HFFc6 (cell line): ENCODE data around the gene DOCK11. TPM values are rescaled to one million over a fixed set of nuclear protein-coding genes. Genes with fewer than 3 reads are reported as not detected.

ENCODE experiments used
- DNase-seq: peaks from one replicate; pipeline ENCODE4 v3.0.0-alpha.2; 2018
- H3K27ac Mint-ChIP-seq: 2 replicates; pipeline ENCODE4 v1.8.0; 2020; ENCODE audit warnings: mild to moderate bottlenecking, mixed read lengths
- H3K27me3 Mint-ChIP-seq: 2 replicates; pipeline ENCODE4 v1.8.0; 2021; ENCODE audit warnings: mild to moderate bottlenecking, moderate library complexity, mixed read lengths; ENCODE audit not compliant: insufficient read depth
- H3K36me3 Mint-ChIP-seq: 2 replicates; pipeline ENCODE4 v1.8.0; 2021; ENCODE audit warnings: low read depth, mixed read lengths
- H3K4me1 Mint-ChIP-seq: 2 replicates; pipeline ENCODE4 v1.8.0; 2020; ENCODE audit warnings: low read depth, mixed read lengths
- H3K4me3 Mint-ChIP-seq: 2 replicates; pipeline ENCODE4 v1.8.0; 2020; ENCODE audit warnings: mild to moderate bottlenecking, moderate library complexity, mixed read lengths
- H3K9me3 Mint-ChIP-seq: 2 replicates; pipeline ENCODE4 v1.8.0; 2020; ENCODE audit warnings: mild to moderate bottlenecking, mixed read lengths
- CTCF ChIP-seq: fragments of 200-600 bp; sonication (generic); IDR thresholded peaks from 2 replicates; pipeline ENCODE4 v1.5.0; 2021; ENCODE audit warnings: antibody characterized with exemption, mild to moderate bottlenecking
- total RNA-seq, 6 experiments: library from RNA; stranded (reverse); fragmentation: NEBNext Ultra II Directional; extraction: Animal tissue kit (Norgen Biotek cat#: 25700); gene quantifications; 2 replicates in 1 of 6; 3 replicates in 5 of 6; pipeline ENCODE4 v1.2.3, GENCODE V29; 2021

DOCK11 gene
- total RNA-seq, 6 experiments from 2014 or later, result 16.2 to 18.2 (median 17.7) TPM

- Mint-ChIP-seq H3K4me3 (no peak overlapping the region), H3K4me1 (peaks cover 11% of the 10 kb centered on the region), H3K36me3 (peaks cover 5% of the 10 kb centered on the region), H3K27ac (no peak overlapping the region), H3K9me3 (no peaks in the 10 kb centered on the region), H3K27me3 (no peaks in the 10 kb centered on the region; the same call in none of the 2 replicates)
- no peak for TF ChIP-seq CTCF
- no peak for DNase-seq
Observed at GRCh38 chrX:118508221-118508620, 12.6 kb downstream of the DOCK11 start.

- no peak for TF ChIP-seq CTCF
- Mint-ChIP-seq H3K4me1 (peaks cover 10% of the 10 kb centered on the region), H3K27me3 (no peaks in the 10 kb centered on the region; the same call in none of the 2 replicates), H3K9me3 (no peaks in the 10 kb centered on the region), H3K4me3 (no peak overlapping the region), H3K36me3 (peaks cover 7% of the 10 kb centered on the region), H3K27ac (no peak overlapping the region)
- no peak for DNase-seq
Observed at GRCh38 chrX:118508635-118509034, 13.0 kb downstream of the DOCK11 start.

GRCh38 chrX:118510111-118510510, 14.5 kb downstream of the DOCK11 start:
- peaks cover 10% of the 10 kb centered on the region for H3K4me1 Mint-ChIP-seq
- no peak overlapping the region for H3K4me3 Mint-ChIP-seq
- H3K36me3 Mint-ChIP-seq, result peaks cover 14% of the 10 kb centered on the region
- no peaks in the 10 kb centered on the region for H3K9me3 Mint-ChIP-seq
- no peak for DNase-seq
- no peak for TF ChIP-seq CTCF
- H3K27ac Mint-ChIP-seq, result no peak overlapping the region
- no peaks in the 10 kb centered on the region; the same call in none of the 2 replicates for H3K27me3 Mint-ChIP-seq

- no peak overlapping the region for H3K27ac Mint-ChIP-seq
- peaks cover 14% of the 10 kb centered on the region for H3K36me3 Mint-ChIP-seq
- no peak for DNase-seq
- no peak overlapping the region for H3K4me3 Mint-ChIP-seq
- no peak for TF ChIP-seq CTCF
- no peaks in the 10 kb centered on the region; the same call in none of the 2 replicates for H3K27me3 Mint-ChIP-seq
- peaks cover 13% of the 10 kb centered on the region for H3K4me1 Mint-ChIP-seq
- H3K9me3 Mint-ChIP-seq, result no peaks in the 10 kb centered on the region
Observed at GRCh38 chrX:118513120-118513898, 17.7 kb downstream of the DOCK11 start.

- Mint-ChIP-seq H3K27me3 (no peaks in the 10 kb centered on the region; the same call in 1 of the 2 replicates), H3K36me3 (peaks cover 1% of the 10 kb centered on the region; the same call in 1 of the 2 replicates), H3K4me1 (peaks cover 51% of the 10 kb centered on the region), H3K4me3 (peak overlapping the region; percentile 58), H3K9me3 (no peaks in the 10 kb centered on the region), H3K27ac (peak overlapping the region; percentile 94)
- DNase-seq, result peak; percentile 49
- TF ChIP-seq CTCF, result no peak
Observed at GRCh38 chrX:118519411-118520215, 24.0 kb downstream of the DOCK11 start.
